RWPE1 (cell line): ENCODE data around the gene PNPLA4.

Source experiments
- CTCF ChIA-PET: fragments of 350-600 bp; sonication (Branson Sonifier 250); formaldehyde crosslinking; extraction: SDS; loops from one replicate; lab custom pipeline; 2021; lab: Yijun Ruan, JAX
- POLR2A ChIA-PET: fragments of 400-600 bp; formaldehyde crosslinking; extraction: SDS; loops from one replicate; lab custom pipeline; 2020; ENCODE audit warnings: antibody characterized with exemption; ENCODE audit not compliant: low non-redundant PET; lab: Yijun Ruan, JAX
- DNase-seq: peaks from one replicate; pipeline ENCODE4 v3.0.0; 2012; ENCODE audit warnings: low spot score
- H3K27ac ChIP-seq: fragments of 450-650 bp; 2 replicates; pipeline ENCODE4 v1.5.1; 2017
- CTCF ChIP-seq: fragments of 450-650 bp; conservative IDR thresholded peaks from 2 replicates; pipeline ENCODE4 v1.5.1; 2017; ENCODE audit warnings: low read depth, mild to moderate bottlenecking

Gene PNPLA4

GRCh38 chrX:7891928-7892327 is 35.3 kb downstream of the PNPLA4 start:
- no peak for TF ChIP-seq CTCF
- POLR2A ChIA-PET, result no interaction called here
- no peak overlapping the region for H3K27ac ChIP-seq
- CTCF ChIA-PET, result no interaction called here
- DNase-seq, result no peak

GRCh38 chrX:7889680-7890079 is 37.5 kb downstream of the PNPLA4 start:
- DNase-seq, result peak; percentile 0
- POLR2A ChIA-PET, result no interaction called here
- CTCF ChIA-PET, result interaction anchor here (0.6 to 0.7 kb wide), 2 partner anchors 68 to 1279 kb away, joined by 3 to 5 read pairs; no protein-coding TSS in a partner anchor
- no peak for TF ChIP-seq CTCF
- no peak overlapping the region for H3K27ac ChIP-seq

- TF ChIP-seq CTCF, result no peak
- CTCF ChIA-PET, result interaction anchor here (0.7 kb wide), 1 partner anchor 68 kb away, joined by 5 read pairs; no protein-coding TSS in a partner anchor
- POLR2A ChIA-PET, result no interaction called here
Measured at GRCh38 chrX:7889135-7889534, 38.1 kb downstream of the PNPLA4 start.

GRCh38 chrX:7876957-7877356 is 50.3 kb downstream of the PNPLA4 start:
- no peak overlapping the region for H3K27ac ChIP-seq
- POLR2A ChIA-PET, result no interaction called here
- CTCF ChIA-PET, result no interaction called here
- no peak for TF ChIP-seq CTCF
- no peak for DNase-seq

More at GRCh38 chrX:7889135-7889534, 38.1 kb downstream of the PNPLA4 start:
- DNase-seq, result no peak
- no peak overlapping the region for H3K27ac ChIP-seq

- H3K27ac ChIP-seq, result no peak overlapping the region
- no peak for DNase-seq
- no peak for TF ChIP-seq CTCF
- ChIA-PET POLR2A (no interaction called here), CTCF (interaction anchor here (0.6 kb wide), 1 partner anchor 80 kb away, joined by 4 read pairs; no protein-coding TSS in a partner anchor)
Measured at GRCh38 chrX:7872042-7872441, 55.2 kb downstream of the PNPLA4 start.

- TF ChIP-seq CTCF, result no peak
- DNase-seq, result no peak
- ChIA-PET POLR2A (no interaction called here), CTCF (interaction anchor here (0.7 kb wide), 1 partner anchor 29 kb away, joined by 4 read pairs; no protein-coding TSS in a partner anchor)
- H3K27ac ChIP-seq, result no peak overlapping the region
Measured at GRCh38 chrX:7852166-7852565, 75.0 kb downstream of the PNPLA4 start.
